HL-60 (cell line): ENCODE data around the gene ANAPC5.

Experiments
- CTCF ChIP-seq: IDR thresholded peaks from one replicate; pipeline ENCODE4 v1.5.1; 2011; ENCODE audit warnings: low read length, control low read depth, inconsistent platforms; ENCODE audit not compliant: insufficient read depth
- GABPA ChIP-seq: IDR thresholded peaks from 2 replicates; pipeline ENCODE4 v1.6.1; 2012; ENCODE audit warnings: low read depth
- POLR2AphosphoS5 ChIP-seq: IDR thresholded peaks from 2 replicates; pipeline ENCODE4 v1.6.1; 2012; ENCODE audit warnings: low read depth

GRCh38 chr12:121260091-121260490 is 92.1 kb downstream of the ANAPC5 start:
- no peak for TF ChIP-seq CTCF
- TF ChIP-seq POLR2AphosphoS5, result no peak
- no peak for TF ChIP-seq GABPA
